GM13977 (cell line): ENCODE data around the gene KYNU.

Source experiments
- DNase-seq: peaks from one replicate; pipeline ENCODE4 v3.0.0; 2012; ENCODE audit warnings: low spot score
- CTCF ChIP-seq: IDR thresholded peaks from 2 replicates; pipeline ENCODE4 v1.5.1; 2012; ENCODE audit warnings: mild to moderate bottlenecking, control low read depth; ENCODE audit not compliant: insufficient read depth; ENCODE audit errors: extremely low read depth, missing control alignments
- in situ Hi-C: fragments of 300-500 bp; cut with MboI; formaldehyde crosslinking; loops from one replicate; pipeline ENCODE4 v1.12.0; 2022; ENCODE audit warnings: low sequenced_read_pairs, low pct_unique_long_range_greater_than_20kb, mixed read lengths, inconsistent platforms; ENCODE audit not compliant: unreplicated experiment

KYNU gene

GRCh38 chr2:142989273-142990204 lies 112.1 kb downstream of the KYNU start:
- DNase-seq: peak; percentile 5
- in situ Hi-C loops: loop anchor here (25.0 kb wide), 1 partner anchor 302 kb away; no protein-coding TSS in a partner anchor
- peak; percentile 44 for TF ChIP-seq CTCF

- TF ChIP-seq CTCF: no peak
- no peak for DNase-seq
- in situ Hi-C loops: loop anchor here (25.0 kb wide), 1 partner anchor 304 kb away; no protein-coding TSS in a partner anchor
Measured at GRCh38 chr2:142991295-142991694, 113.8 kb downstream of the KYNU start.

DNA sequence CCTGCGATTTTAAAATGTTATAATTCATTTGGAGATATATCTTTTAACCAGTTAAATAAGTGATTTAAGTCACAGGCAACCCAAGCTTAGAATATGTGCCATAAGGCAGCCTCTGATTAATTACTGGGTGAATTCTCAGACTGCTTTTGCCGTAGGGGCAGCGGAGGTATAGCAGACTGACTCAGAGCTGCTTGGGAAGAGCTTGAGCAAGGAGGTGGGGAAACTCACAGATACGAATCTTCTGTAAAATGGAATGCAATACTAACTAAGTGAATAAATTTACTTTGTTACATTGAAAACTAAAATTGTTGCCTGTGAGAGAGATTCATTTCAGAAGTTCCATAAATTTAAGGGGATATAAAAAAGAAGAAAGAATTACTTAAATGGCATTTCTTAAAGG lies 115.4 kb downstream of the KYNU start:
- TF ChIP-seq CTCF: no peak
- in situ Hi-C loops: loop anchor here (25.0 kb wide), 1 partner anchor 306 kb away; no protein-coding TSS in a partner anchor

DNA sequence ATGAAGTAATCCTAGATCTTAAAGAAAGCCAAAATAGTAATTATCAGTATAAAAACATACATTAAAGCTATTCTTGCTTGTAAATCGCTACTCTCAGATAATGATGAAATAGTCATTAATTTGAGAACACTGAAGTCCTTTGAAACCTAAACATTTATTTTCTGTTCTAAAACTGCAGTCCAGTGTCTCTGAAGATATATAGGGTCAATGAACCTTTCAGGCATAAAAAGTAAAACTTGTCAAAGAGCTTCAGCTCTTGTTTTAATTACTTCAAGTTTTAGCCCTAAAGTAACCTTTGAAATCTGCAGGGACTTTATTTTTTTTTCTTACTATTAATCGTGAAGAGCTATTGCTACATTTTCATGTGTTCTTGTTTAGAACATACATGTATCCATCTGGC lies 116.3 kb downstream of the KYNU start:
- TF ChIP-seq CTCF: no peak
- DNase-seq: no peak
- in situ Hi-C loops: loop anchor here (25.0 kb wide), 1 partner anchor 306 kb away; no protein-coding TSS in a partner anchor

More for the DNA sequence above, 115.4 kb downstream of the KYNU start:
- no peak for DNase-seq

GRCh38 chr2:142994665-142995064 lies 117.2 kb downstream of the KYNU start:
- in situ Hi-C loops: loop anchor here (25.0 kb wide), 1 partner anchor 307 kb away; no protein-coding TSS in a partner anchor
- DNase-seq: no peak
- no peak for TF ChIP-seq CTCF

- no peak for DNase-seq
- in situ Hi-C loops: loop anchor here (25.0 kb wide), 1 partner anchor 310 kb away; no protein-coding TSS in a partner anchor
- no peak for TF ChIP-seq CTCF
Measured at GRCh38 chr2:142997231-142997630, 119.8 kb downstream of the KYNU start.
